Heart left ventricle (tissue), 13 donors: ENCODE results near the gene ABI1.

Experiments used
- POLR2A ChIP-seq, 2 donors: fragments of 450-650 bp; IDR thresholded peaks; one replicate each; pipeline ENCODE4 v1.6.1; 2017; ENCODE audit warnings: antibody characterized with exemption in 2 of 2, mild to moderate bottlenecking in 2 of 2, moderate library complexity in 2 of 2
- TF ChIP-seq, protein P1 (sequence below), 12 donors: fragments of 200-600 bp; sonication (generic) in 4 of 12; IDR thresholded peaks; one replicate each; pipeline versions ENCODE4 v1.5.0 to v1.8.0; 2018 to 2022; ENCODE audit warnings: antibody characterized with exemption in 12 of 12, mild to moderate bottlenecking in 5 of 12
- donor health status: ischemic (EF 13 %, LVEDD 7.1; RV severe dilation, severe dysfunction).
- donor health status: DM: no; HTN: yes; CAD: no.
- donor health status: DM: no; HTN: no; CAD: no.
- donor health status: ischemic (EF 25% LVEDD 6.9; RV normal size, moderate dysfunction).
- donor health status: ischemic (EF 25% LVEDD 5.7; RV mildly dilated, moderate dysfunction).
- donor health status: ischemic (EF 35%, LVEDD 5.7; RV mildly dilated, moderate dysfunction).
- donor health status: nonischemic (EF 11% LVEDD 7.7; RV severe dilation, severe dysfunction).
- donor health status: DM: yes; HTN: yes; CAD: no.
- donor health status: PGD.
- donor health status: ischemic (EF 29% LVEDD 5.4; RV normal size, mild dysfunction).
- donor health status: nonischemic (EF 23%, LVEDD 6.1; RV moderate dilation, normal function).

DNA sequence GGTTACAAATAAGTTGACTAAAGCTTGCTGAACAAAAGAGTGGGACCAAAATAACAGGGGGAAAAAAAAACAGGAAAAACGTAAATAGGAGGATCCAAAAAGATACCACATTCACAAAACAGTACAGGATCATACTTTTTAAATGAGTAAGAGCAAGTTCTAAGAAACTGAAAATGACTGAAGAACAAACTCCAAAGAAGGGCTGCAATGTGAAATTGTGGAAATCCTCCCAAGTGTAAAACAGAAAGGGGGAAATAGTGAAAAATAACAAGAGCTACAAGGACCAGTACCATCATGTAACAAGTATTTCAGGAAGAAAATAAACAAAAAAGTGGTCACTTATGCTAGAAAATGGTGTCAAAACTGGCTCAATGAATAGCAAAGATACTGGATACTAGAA is 116.9 kb downstream of the ABI1 start:
- TF ChIP-seq, protein P1, sequence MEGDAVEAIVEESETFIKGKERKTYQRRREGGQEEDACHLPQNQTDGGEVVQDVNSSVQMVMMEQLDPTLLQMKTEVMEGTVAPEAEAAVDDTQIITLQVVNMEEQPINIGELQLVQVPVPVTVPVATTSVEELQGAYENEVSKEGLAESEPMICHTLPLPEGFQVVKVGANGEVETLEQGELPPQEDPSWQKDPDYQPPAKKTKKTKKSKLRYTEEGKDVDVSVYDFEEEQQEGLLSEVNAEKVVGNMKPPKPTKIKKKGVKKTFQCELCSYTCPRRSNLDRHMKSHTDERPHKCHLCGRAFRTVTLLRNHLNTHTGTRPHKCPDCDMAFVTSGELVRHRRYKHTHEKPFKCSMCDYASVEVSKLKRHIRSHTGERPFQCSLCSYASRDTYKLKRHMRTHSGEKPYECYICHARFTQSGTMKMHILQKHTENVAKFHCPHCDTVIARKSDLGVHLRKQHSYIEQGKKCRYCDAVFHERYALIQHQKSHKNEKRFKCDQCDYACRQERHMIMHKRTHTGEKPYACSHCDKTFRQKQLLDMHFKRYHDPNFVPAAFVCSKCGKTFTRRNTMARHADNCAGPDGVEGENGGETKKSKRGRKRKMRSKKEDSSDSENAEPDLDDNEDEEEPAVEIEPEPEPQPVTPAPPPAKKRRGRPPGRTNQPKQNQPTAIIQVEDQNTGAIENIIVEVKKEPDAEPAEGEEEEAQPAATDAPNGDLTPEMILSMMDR (IDR thresholded peaks at IDR 0.05), result no peak
- TF ChIP-seq POLR2A (IDR thresholded peaks at IDR 0.05), result no peak
